C4-2B (cell line): ENCODE measurements around the gene FBXO39.

Experiments used
- ZFX ChIP-seq: fragments of 450-650 bp; IDR thresholded peaks from 2 replicates; pipeline ENCODE4 v1.6.1; 2017
- TF ChIP-seq, protein P1 (sequence below): fragments of 450-650 bp; conservative IDR thresholded peaks from 2 replicates; pipeline ENCODE4 v1.5.1; 2017; ENCODE audit warnings: mild to moderate bottlenecking

DNA sequence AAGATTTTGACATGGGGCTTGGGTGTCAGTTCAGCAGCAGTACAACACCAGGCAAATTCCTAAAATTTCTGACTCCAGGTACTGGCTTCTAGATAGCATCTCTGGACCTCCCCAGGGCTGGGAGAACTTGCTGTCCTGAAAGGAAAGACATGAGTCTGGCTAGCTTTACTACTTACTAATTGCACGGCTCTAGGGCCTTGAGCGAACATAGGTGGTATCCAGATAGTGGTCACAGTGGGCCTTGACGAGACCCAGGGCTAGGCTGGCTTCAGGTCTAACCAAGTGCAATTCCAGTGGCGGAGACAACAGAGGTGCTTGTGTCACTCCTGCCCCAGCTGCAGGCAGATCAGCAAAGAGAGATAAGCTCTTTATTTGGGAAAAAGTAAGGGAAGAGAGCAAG lies 46.5 kb upstream of the FBXO39 start:
- TF ChIP-seq, protein P1, sequence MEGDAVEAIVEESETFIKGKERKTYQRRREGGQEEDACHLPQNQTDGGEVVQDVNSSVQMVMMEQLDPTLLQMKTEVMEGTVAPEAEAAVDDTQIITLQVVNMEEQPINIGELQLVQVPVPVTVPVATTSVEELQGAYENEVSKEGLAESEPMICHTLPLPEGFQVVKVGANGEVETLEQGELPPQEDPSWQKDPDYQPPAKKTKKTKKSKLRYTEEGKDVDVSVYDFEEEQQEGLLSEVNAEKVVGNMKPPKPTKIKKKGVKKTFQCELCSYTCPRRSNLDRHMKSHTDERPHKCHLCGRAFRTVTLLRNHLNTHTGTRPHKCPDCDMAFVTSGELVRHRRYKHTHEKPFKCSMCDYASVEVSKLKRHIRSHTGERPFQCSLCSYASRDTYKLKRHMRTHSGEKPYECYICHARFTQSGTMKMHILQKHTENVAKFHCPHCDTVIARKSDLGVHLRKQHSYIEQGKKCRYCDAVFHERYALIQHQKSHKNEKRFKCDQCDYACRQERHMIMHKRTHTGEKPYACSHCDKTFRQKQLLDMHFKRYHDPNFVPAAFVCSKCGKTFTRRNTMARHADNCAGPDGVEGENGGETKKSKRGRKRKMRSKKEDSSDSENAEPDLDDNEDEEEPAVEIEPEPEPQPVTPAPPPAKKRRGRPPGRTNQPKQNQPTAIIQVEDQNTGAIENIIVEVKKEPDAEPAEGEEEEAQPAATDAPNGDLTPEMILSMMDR, result no peak
- TF ChIP-seq ZFX, result no peak
